MCF 10A (cell line): ENCODE data around the gene CCDC183. TPM values are rescaled to one million over a fixed set of nuclear protein-coding genes. Genes with fewer than 3 reads are reported as not detected.

Experiments used
- BruUV-seq: library from RNA; stranded (reverse); fragments of 400-500 nt; replicated peaks from 2 replicates; lab custom pipeline; 2021; lab: Mats Ljungman, UMichigan
- CTCF ChIA-PET: fragments of 300-600 bp; sonication (Branson Sonifier 250); formaldehyde crosslinking; extraction: SDS; loops from one replicate; lab custom pipeline; 2021; ENCODE audit warnings: antibody characterized with exemption, inconsistent platforms; lab: Yijun Ruan, JAX
- POLR2A ChIA-PET: fragments of 300-600, 350-650 bp; sonication (Branson Sonifier 250); formaldehyde crosslinking; extraction: SDS; loops from one replicate; lab custom pipeline; 2020; ENCODE audit warnings: antibody characterized with exemption, inconsistent platforms; lab: Yijun Ruan, JAX
- DNase-seq: peaks from one replicate; pipeline ENCODE4 v3.0.0-alpha.2; 2018; ENCODE audit not compliant: unreplicated experiment
- H3K27ac Mint-ChIP-seq: one replicate; pipeline ENCODE4 v1.8.0; 2022; ENCODE audit warnings: mild to moderate bottlenecking, low read depth, mixed read lengths; ENCODE audit not compliant: unreplicated experiment
- H3K27me3 Mint-ChIP-seq: one replicate; pipeline ENCODE4 v1.8.0; 2022; ENCODE audit warnings: mixed read lengths; ENCODE audit not compliant: insufficient read depth, unreplicated experiment
- H3K36me3 Mint-ChIP-seq: one replicate; pipeline ENCODE4 v1.8.0; 2022; ENCODE audit warnings: mild to moderate bottlenecking, moderate library complexity, mixed read lengths; ENCODE audit not compliant: insufficient read depth, unreplicated experiment
- H3K4me1 Mint-ChIP-seq: one replicate; pipeline ENCODE4 v1.8.0; 2022; ENCODE audit warnings: mixed read lengths; ENCODE audit not compliant: insufficient read depth, unreplicated experiment
- H3K4me3 Mint-ChIP-seq: one replicate; pipeline ENCODE4 v1.8.0; 2022; ENCODE audit warnings: mild to moderate bottlenecking, moderate library complexity, mixed read lengths; ENCODE audit not compliant: unreplicated experiment
- H3K9me3 Mint-ChIP-seq: one replicate; pipeline ENCODE4 v1.8.0; 2022; ENCODE audit warnings: mixed read lengths; ENCODE audit not compliant: unreplicated experiment
- intact Hi-C: fragments of 100-400 bp; cut with micrococcal nuclease; formaldehyde crosslinking; loops from 2 replicates; pipeline ENCODE4 v1.14.1; 2022
- total RNA-seq: library from RNA; stranded (reverse); gene quantifications from 2 replicates; pipeline ENCODE4 v1.2.3, GENCODE V29; 2022
- TF ChIP-seq, protein P1 (sequence below): fragments of 200-600 bp; IDR thresholded peaks from one replicate; pipeline ENCODE4 v1.8.0; 2022; ENCODE audit warnings: antibody characterized with exemption, mild to moderate bottlenecking; ENCODE audit not compliant: unreplicated experiment

Gene CCDC183
- total RNA-seq, 1 experiment from 2014 or later: 0.26 TPM

DNA sequence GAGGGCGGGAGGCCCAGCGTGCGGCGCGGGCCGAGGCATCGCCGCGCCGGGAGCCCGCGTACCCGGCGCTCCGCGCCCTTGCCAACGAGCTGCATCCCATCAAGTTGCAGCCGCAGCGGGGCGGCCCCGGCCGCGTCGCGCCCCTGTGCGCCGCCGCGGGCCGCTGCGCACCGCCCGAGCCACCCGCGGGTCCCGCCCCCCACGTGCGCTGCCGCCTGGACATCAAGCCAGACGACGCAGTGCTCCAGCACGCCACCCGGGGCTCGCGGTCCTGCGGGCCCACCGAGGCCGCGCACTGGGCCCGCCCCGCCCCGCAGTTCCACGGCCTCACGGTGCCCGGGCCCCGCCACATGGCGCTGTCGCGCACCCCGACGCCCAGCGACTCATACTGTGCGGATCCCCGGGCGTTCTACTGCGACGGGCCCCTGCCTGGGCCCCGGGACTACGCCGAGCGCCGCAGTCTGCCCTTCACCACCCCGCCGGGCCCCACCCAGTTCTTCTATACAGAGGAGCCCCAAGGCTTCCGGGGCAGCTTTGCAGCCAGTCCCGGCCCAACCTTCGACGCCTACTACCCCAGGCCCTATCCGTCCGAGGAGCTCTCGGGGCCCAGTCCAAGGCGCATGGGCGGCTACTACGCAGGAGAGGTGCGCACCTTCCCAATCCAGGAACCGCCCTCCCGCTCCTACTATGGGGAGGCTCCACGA is 48.8 kb downstream of the CCDC183 start:
- DNase-seq: no peak
- ChIA-PET POLR2A (no interaction called here), CTCF (interaction anchor here (1.5 kb wide), 1 partner anchor 10 kb away, joined by 8 read pairs; no protein-coding TSS in a partner anchor)
- no peak overlapping the region for H3K4me3 Mint-ChIP-seq
- intact Hi-C loops: loop anchor here (10.0 kb wide), 1 partner anchor 100 kb away; the partner anchor contains the start of genes C8G and FBXW5
- TF ChIP-seq, protein P1, sequence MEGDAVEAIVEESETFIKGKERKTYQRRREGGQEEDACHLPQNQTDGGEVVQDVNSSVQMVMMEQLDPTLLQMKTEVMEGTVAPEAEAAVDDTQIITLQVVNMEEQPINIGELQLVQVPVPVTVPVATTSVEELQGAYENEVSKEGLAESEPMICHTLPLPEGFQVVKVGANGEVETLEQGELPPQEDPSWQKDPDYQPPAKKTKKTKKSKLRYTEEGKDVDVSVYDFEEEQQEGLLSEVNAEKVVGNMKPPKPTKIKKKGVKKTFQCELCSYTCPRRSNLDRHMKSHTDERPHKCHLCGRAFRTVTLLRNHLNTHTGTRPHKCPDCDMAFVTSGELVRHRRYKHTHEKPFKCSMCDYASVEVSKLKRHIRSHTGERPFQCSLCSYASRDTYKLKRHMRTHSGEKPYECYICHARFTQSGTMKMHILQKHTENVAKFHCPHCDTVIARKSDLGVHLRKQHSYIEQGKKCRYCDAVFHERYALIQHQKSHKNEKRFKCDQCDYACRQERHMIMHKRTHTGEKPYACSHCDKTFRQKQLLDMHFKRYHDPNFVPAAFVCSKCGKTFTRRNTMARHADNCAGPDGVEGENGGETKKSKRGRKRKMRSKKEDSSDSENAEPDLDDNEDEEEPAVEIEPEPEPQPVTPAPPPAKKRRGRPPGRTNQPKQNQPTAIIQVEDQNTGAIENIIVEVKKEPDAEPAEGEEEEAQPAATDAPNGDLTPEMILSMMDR: no peak
- no TSS peak for BruUV-seq
- H3K27me3 Mint-ChIP-seq: no peaks in the 10 kb centered on the region
- H3K4me1 Mint-ChIP-seq: peaks cover 10% of the 10 kb centered on the region
- H3K27ac Mint-ChIP-seq: no peak overlapping the region
- peaks cover 47% of the 10 kb centered on the region for H3K36me3 Mint-ChIP-seq
- no peaks in the 10 kb centered on the region for H3K9me3 Mint-ChIP-seq

DNA sequence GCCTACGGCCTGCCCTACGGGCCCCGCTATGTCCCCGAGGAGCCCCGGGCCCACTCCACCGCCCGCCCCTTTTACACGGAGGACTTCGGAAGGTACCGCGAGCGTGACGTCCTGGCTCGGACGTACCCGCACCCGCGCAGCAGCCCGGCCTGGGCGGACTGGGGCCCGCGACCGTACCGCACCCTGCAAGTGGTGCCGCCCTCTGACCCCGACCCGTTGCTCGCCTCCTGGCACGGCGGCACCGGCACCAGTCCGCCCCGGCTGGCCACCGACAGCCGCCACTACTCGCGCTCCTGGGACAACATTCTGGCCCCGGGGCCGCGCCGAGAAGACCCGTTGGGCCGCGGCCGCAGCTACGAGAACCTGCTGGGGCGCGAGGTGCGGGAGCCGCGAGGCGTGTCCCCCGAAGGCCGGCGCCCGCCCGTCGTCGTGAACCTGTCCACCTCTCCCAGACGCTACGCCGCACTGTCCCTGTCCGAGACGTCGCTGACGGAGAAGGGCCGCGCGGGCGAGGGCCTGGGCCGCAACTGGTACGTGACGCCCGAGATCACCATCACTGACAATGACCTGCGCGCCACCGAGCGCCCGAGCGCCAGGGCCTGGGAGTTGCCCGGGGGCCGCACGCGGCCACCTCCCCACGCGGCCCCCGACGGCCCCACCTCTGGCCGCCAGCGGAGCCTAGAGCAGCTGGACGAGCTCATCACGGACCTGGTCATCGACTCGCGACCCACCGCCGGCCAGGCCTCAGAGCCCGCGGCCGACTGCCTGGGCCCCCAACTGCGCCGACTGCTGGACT is 49.5 kb downstream of the CCDC183 start:
- Mint-ChIP-seq H3K27me3 (no peaks in the 10 kb centered on the region), H3K27ac (no peak overlapping the region), H3K4me3 (no peak overlapping the region), H3K4me1 (peaks cover 5% of the 10 kb centered on the region), H3K36me3 (peaks cover 49% of the 10 kb centered on the region), H3K9me3 (no peaks in the 10 kb centered on the region)
- no peak for DNase-seq
- ChIA-PET POLR2A (no interaction called here), CTCF (interaction anchor here (0.6 kb wide), 2 partner anchors 12 to 36 kb away, joined by 3 to 6 read pairs; no protein-coding TSS in a partner anchor)
- BruUV-seq: no TSS peak
- TF ChIP-seq, protein P1: no peak
- intact Hi-C loops: loop anchor here (10.0 kb wide), 1 partner anchor 99 kb away; the partner anchor contains the start of genes C8G and FBXW5

DNA sequence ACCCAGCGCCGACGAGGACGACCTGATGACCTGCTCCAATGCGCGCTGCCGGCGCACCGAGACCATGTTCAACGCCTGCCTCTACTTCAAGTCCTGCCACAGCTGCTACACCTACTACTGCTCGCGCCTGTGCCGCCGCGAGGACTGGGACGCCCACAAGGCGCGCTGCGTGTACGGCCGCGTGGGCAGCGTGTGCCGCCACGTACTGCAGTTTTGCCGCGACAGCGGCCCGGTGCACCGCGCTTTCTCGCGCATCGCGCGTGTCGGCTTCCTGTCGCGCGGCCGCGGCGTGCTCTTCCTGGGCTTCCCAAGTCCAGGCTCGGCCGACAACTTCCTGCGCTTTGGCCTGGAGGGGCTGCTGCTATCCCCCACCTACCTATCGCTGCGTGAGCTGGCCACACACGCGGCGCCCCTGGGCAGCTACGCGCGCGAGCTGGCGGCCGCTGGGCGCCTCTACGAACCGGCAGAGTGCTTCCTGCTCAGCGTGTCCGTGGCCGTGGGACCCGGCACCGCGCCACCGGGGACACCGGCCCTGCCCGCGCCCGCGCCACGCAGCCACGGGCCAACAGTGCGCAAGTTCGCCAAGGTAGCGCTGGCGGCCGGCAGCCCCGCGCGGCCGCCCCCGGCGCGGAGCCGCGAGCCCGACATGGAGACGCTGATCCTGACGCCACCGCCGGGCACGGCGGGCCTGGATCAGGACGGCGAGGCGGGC is 50.4 kb downstream of the CCDC183 start:
- BruUV-seq: no TSS peak
- CTCF ChIA-PET: interaction anchor here (0.6 kb wide), 1 partner anchor 35 kb away, joined by 3 read pairs; no protein-coding TSS in a partner anchor
- no peak for DNase-seq

More for the DNA sequence above, 50.4 kb downstream of the CCDC183 start:
- no peaks in the 10 kb centered on the region for H3K9me3 Mint-ChIP-seq
- intact Hi-C loops: loop anchor here (10.0 kb wide), 1 partner anchor 98 kb away; the partner anchor contains the start of genes C8G and FBXW5
- TF ChIP-seq, protein P1: no peak
- no peaks in the 10 kb centered on the region for H3K27me3 Mint-ChIP-seq
- no peak overlapping the region for H3K27ac Mint-ChIP-seq
- H3K4me3 Mint-ChIP-seq: no peak overlapping the region
- POLR2A ChIA-PET: interaction anchor here (0.6 to 2.6 kb wide), 3 partner anchors 29 to 394 kb away, joined by 3 to 25 read pairs (median 3); partner anchors contain the start of genes RABL6 and TUBB4B
- peaks cover 45% of the 10 kb centered on the region for H3K36me3 Mint-ChIP-seq
- no peaks in the 10 kb centered on the region for H3K4me1 Mint-ChIP-seq
